GM19238 (cell line): ENCODE measurements around the gene PSMG3.

Experiments used
- DNase-seq: peaks from one replicate; pipeline ENCODE4 v3.0.0; 2011; ENCODE audit warnings: low spot score; ENCODE audit not compliant: insufficient read length

The PSMG3 gene

DNA sequence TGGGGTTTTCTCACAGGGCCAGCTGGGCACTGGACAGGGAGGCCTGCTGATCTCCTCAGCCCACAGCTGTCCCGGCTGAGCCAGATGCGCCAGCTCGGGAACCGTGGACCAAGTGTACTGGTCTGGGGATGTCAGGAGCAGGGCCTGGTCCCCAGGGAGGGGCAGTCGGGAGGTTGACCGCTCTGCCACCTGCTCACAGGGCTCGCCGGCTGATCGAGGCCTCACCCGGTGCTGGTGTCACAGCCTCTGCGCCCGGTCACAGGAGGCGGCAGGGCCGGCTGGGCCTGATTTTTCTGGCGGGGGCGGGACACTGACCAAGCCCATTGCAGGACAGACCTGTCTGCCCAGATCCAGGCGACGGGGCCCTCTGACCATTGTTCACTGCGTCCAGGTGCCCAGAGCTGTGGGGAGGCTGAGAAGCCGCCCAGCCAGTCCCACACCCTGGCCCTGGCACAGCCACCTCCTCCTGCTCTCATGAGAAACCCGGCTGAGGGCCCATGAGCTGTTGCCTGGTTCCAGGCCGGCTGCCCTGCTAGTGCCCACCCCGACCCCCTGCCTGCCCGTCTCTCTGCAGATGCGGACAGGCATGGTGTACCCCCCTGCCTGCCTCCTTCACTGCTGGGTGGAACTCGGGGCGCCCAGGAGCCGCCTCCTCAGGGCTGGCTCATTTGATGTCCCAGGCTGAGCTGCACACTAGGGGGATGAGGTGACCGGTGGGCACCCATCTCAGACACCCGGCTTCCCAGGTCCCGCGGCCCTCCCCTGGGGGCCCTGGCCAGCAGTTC lies 10.8 kb downstream of the PSMG3 start:
- DNase-seq, result no peak

DNA sequence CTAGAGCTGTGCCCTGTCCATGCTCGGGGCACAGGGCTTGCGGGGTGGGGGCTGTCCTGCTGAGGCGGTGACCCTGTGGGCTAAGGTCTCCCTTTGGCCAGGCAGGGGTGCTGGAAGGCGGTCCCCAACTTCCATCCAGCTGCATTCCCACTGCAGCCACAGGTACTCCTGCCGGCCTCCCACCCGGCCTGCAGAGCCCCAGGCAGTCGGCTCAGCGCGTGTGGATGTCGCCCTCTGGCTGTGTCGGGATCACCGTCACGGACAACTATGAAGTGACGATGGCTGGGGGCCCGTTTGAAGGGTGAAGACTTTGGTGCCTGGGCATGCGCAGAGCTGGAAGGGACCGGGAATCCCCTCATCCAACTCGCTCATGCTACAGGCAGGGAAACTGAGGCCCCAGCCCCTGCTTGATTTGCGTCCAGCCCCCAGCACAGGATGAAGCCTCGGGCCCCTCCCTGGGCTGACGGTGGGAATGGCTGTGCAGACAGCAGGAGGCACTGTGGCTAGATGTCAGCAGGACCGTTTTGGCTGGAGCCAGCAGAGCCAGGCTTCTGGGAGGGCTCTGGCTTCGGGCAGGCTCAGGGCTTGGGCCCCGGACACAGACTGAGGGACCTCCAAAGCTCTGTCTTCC lies 11.5 kb downstream of the PSMG3 start:
- DNase-seq, result no peak

DNA sequence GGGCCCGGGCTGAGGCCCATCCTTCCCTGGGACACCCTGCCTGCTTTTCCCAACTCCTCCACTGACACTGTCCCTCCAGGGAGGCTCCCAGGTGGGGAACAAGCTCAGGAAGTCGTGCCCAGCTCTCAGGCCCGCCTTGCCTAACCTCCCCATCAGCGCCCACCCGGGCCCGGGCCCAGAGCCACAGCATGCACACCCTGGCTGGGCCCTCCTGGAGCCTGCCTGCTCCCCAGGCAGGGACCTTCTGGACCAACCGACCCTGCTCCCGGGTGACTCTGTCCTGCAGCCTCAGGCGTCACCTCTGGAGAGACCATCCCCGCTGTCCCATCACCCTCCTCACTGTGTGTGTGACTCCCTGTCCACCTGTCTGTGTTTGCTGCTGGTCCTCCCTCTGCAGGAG lies 12.1 kb downstream of the PSMG3 start:
- no peak for DNase-seq

- no peak for DNase-seq
These were observed 12.8 kb downstream of the PSMG3 start for GRCh38 chr7:1557006-1557405.

GRCh38 chr7:1555813-1556543 lies 13.9 kb downstream of the PSMG3 start, which contains the start of gene TMEM184A:
Gene TMEM184A (minus strand): TSS chr7:1556205. CDS start chr7:1555484, 721 bp downstream.
- DNase-seq, result peak; percentile 64

DNA sequence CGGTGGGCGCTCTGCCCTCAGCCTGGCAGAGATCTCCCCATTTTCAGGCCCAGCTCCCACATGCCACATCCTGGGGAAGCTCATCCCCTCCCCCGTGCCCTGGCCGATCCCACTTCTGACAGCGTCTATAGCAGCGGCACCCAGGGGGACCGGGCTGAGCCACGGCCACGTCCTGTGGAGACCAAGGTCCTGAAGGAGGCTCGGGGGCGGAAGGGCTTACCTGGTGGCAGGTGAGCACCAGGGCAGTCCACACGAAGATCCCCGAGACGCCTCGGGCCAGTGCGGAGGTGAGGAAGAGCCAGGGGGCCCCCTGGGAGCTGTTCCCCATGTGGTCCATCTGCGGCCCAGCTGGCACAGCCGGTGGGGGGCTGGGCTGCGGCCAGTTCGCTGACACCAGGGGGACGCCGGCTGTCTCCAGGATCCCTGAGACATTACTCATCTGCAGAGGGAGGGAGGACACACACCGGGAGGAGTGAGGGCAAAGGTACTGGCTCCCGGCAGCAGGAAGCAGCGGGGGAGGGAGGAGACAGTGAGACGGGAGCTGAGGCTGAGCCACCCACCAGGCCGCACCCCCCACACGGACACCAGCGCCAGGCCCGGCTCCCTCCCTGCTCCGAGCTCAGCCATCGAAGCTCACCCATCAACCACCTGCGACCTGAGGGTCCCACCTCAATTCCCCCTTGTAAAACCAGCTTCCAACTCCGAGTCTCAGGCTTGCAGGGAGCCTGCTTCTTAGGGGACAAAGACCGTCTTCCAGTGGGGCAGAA lies 14.6 kb downstream of the PSMG3 start:
- no peak for DNase-seq

DNA sequence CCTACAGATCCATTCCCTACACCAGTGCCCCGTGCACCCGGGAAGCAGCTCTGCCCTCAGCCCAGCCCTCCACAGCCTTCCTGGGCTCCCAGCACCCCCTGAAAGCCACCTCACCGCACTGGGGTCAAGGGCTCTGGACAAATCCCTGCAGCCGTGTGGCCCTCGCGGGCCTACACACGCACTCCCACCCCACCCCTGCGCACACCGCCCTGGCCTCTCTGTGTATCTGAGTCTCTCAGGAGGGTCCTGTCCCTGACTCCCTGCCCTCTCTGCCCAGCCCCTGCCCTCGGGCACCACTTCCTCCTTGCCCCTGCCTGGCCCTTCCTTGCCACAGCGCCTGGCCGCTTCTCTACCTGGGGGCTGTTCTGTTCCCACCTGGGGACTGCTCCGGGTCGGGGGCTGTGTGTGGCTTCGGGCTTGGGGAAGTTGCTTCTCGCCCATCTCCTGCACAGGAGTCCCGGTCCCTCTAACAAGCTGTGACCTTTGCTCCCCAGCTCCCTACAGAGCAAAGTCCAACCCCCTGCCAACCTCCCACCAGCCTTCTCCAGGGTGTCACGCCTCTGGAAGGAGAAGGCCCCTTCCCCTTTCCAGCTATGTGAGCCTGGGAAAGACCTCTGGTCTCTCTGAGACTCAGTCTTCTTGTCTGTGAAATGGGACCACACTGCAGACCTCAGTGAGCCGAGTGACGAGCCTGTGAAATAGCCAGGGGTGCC lies 15.3 kb downstream of the PSMG3 start:
- no peak for DNase-seq

GRCh38 chr7:1553512-1554210 lies 16.2 kb downstream of the PSMG3 start:
- DNase-seq, result no peak

- DNase-seq, result no peak
These were observed 17.6 kb downstream of the PSMG3 start for GRCh38 chr7:1552200-1552599.

DNA sequence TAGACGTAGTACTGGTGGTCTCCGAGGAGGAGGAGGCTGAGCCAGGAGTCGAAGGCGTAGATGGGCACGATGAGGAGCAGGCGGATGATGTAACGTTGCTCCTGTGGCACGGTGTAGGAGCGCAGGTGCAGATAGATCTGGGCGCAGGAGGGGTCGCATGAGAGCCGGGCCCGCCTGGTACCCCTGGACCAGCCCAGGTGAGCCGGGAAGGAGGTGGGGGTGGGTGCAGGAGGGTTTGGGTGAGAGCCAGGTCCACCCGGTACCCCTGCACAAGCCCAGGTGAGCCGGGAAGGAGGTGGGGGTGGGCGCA lies 19.0 kb downstream of the PSMG3 start:
- DNase-seq, result no peak

GRCh38 chr7:1550005-1550845 lies 19.6 kb downstream of the PSMG3 start:
- DNase-seq, result no peak

GRCh38 chr7:1549357-1550004 lies 20.4 kb downstream of the PSMG3 start:
- DNase-seq, result no peak

DNA sequence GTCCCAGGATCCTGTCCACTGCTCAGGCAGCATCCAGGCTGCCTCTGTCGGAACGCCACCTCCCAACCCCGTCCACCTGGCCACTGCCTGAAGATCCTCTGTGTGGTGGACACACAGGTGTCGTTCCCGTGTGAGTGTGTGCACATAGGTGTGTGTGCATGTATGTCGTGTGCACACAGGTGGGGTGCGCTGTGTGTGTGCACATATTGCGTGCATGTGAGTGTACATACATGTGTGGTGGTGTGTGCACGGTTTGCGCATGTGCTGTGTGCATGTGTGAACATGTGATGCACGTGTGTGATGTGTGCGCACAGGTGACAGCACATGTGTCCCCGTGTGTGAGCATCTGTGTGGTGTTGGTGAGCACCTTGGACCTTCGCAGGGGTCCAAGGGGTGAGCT lies 20.9 kb downstream of the PSMG3 start:
- no peak for DNase-seq

DNA sequence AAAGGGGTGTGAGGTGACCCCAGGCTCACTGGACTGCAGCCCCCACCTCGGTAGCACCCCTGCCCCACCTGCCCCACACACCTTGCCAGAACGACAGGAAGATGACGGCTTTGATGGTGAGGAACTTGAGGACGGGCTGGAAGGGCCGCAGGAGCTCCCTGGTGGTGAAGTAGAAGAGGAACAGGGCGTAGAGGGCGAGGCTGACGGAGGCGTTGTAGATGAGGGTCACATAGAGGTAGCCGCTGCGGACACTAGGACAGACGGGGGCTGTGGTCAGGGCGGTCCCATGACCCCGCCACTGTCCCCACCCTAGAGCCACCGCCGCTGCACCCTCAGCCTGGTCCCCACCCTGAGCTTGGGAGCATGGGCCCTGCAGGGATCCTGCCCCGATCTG lies 21.4 kb downstream of the PSMG3 start:
- DNase-seq, result no peak

- no peak for DNase-seq
These were observed 21.9 kb downstream of the PSMG3 start for GRCh38 chr7:1547777-1548437.

DNA sequence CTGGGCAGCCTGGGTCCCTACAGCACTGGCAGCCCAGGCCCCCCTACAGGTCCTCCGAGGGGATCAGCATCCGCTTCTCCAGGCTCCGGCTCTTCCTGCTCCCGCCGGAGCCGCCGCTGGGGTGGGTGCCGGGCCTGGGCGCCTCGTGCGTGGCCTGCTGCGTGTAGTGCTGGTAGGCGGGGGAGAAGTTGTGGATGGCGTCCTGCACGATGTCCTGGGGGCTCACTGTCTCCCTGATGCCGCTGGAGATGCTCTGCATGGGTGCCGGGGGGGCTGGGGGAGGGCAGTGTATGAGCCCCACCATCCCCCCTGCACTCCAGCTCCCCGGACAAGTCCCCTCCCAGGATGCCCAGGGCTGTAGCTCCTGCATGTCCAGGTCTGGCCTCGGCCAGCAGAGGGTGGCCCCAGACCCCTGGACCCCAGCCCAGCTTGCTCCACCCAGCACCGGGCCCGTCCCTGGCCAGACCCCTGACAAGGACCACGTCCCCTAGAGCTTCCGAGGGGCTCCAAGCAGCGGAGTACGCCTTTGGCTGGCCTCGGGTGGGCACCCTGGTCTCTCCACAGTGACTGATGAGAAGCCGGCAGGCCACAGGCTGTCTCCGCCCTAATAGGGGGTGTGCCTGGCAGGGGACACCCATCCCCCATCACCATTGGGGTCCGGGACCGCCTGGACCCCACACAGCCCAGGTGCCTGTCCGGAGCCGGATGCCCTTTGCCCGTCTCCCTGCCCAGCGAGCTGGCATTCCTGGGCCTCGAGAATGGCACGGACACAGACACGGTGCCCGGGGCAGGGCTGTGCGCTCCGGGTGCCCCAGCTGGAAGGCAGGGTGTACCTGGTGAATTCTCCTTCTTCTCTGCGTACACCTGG lies 22.7 kb downstream of the PSMG3 start:
- DNase-seq, result no peak

DNA sequence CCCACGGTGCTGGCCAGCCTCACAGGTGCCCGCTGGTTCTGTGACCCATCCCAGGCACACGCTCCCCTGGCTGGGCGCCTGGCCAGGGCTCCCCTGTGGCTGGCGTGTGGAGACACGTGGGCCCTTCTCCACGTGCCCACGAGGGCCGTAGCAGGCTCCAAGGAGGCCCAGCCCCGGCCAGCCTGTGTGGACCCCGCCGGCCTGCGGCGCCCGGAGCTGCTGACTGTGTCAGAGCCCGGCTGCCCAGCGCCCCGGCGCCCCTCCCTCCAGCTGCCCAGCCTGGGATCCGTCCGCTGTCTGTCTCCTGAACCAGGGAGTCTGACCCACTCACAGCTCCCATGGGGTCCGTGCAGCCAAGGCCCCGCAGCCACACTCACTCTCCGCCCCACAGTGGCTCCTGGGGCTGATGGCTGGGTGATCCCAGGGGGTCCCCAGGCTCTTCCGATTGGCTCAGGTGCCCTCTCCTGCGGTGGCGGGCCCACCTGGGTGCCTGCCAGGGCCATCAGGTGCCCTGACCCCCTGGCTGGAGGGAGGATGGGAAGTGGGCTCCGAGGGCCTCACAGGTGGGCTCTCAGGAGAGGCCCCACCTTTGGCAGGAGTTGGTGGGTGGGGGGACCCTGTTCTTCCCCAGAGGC lies 23.4 kb downstream of the PSMG3 start:
- no peak for DNase-seq
